PC-9 (cell line): ENCODE results near the gene CACNA1A. TPM values are rescaled to one million over a fixed set of nuclear protein-coding genes. Genes with fewer than 3 reads are reported as not detected.

Experiments
- BruUV-seq: library from RNA; stranded (reverse); fragments of 400-500 nt; replicated peaks from 2 replicates; lab custom pipeline; 2021; lab: Mats Ljungman, UMichigan
- CTCF ChIA-PET: fragments of 300-600 bp; sonication (Branson Sonifier 250); formaldehyde crosslinking; loops from one replicate; lab custom pipeline; 2022; ENCODE audit warnings: antibody characterized with exemption; lab: Charles Lee
- POLR2A ChIA-PET: fragments of 300-600 bp; sonication (Branson Sonifier 250); formaldehyde crosslinking; loops from one replicate; lab custom pipeline; 2022; ENCODE audit warnings: antibody characterized with exemption; ENCODE audit not compliant: unreplicated experiment; lab: Charles Lee
- DNase-seq, 2 experiments: peaks; one replicate each; pipeline versions ENCODE4 v3.0.0 to v3.0.0-alpha.2; 2015 to 2022; ENCODE audit warnings: mixed read lengths in 1 of 2
- H2AFZ ChIP-seq: fragments of 200-600 bp; sonication (generic); 2 replicates; pipeline ENCODE4 v1.8.1; 2017; ENCODE audit warnings: antibody characterized with exemption
- H3F3A ChIP-seq: fragments of 200-600 bp; sonication (generic); 2 replicates; pipeline ENCODE4 v1.8.1; 2017; ENCODE audit warnings: antibody characterized with exemption, mild to moderate bottlenecking, low read depth; ENCODE audit not compliant: insufficient read depth
- H3K27ac ChIP-seq: fragments of 200-600 bp; sonication (generic); 2 replicates; pipeline ENCODE4 v1.6.1; 2016; ENCODE audit warnings: mixed run types
- H3K27me3 ChIP-seq: fragments of 200-600 bp; sonication (generic); 2 replicates; pipeline ENCODE4 v1.6.1; 2016; ENCODE audit warnings: low read depth, mixed run types; ENCODE audit not compliant: insufficient read depth
- H3K36me3 ChIP-seq: fragments of 200-600 bp; sonication (generic); 2 replicates; pipeline ENCODE4 v1.6.1; 2016; ENCODE audit warnings: low read depth, mixed run types
- H3K4me1 ChIP-seq: fragments of 200-600 bp; sonication (generic); replicated peaks from 2 replicates; pipeline ENCODE4 v1.6.1; 2016; ENCODE audit warnings: mixed run types; ENCODE audit not compliant: insufficient read depth
- H3K4me2 ChIP-seq: fragments of 200-600 bp; sonication (generic); 2 replicates; pipeline ENCODE4 v1.6.1; 2017; ENCODE audit warnings: mixed run types
- H3K4me3 ChIP-seq: fragments of 200-600 bp; sonication (generic); 2 replicates; pipeline ENCODE4 v1.6.1; 2016; ENCODE audit warnings: mixed run types
- H3K79me2 ChIP-seq: fragments of 200-600 bp; sonication (generic); 2 replicates; pipeline ENCODE4 v1.6.1; 2017; ENCODE audit warnings: low read depth, mixed run types
- H3K9me2 ChIP-seq: fragments of 200-600 bp; sonication (generic); 2 replicates; pipeline ENCODE4 v1.8.1; 2017; ENCODE audit warnings: mild to moderate bottlenecking; ENCODE audit not compliant: insufficient read depth
- H3K9me3 ChIP-seq: fragments of 200-600 bp; sonication (generic); 2 replicates; pipeline ENCODE4 v1.8.1; 2016; ENCODE audit warnings: low read depth; ENCODE audit not compliant: insufficient read depth
- H4K20me1 ChIP-seq: fragments of 200-600 bp; sonication (generic); 2 replicates; pipeline ENCODE4 v1.8.1; 2017; ENCODE audit not compliant: insufficient read depth
- EZH2 ChIP-seq: fragments of 200-600 bp; sonication (generic); IDR thresholded peaks from 2 replicates; pipeline ENCODE4 v1.8.0; 2017; ENCODE audit warnings: antibody characterized with exemption, low read depth
- intact Hi-C: fragments of 100-400 bp; cut with micrococcal nuclease; formaldehyde crosslinking; loops from one replicate; pipeline ENCODE4 v1.10.0; 2022; ENCODE audit not compliant: unreplicated experiment
- total RNA-seq: library from RNA; stranded (reverse); gene quantifications from 2 replicates; pipeline ENCODE4 v1.2.3, GENCODE V29; 2021
- TF ChIP-seq, protein P1 (sequence below): fragments of 200-600 bp; sonication (generic); conservative IDR thresholded peaks from 2 replicates; pipeline ENCODE4 v1.6.1; 2017; ENCODE audit warnings: mixed run types, antibody characterized with exemption, mild to moderate bottlenecking, moderate library complexity

Gene CACNA1A
- total RNA-seq, 1 experiment from 2014 or later: 0.35 TPM

DNA sequence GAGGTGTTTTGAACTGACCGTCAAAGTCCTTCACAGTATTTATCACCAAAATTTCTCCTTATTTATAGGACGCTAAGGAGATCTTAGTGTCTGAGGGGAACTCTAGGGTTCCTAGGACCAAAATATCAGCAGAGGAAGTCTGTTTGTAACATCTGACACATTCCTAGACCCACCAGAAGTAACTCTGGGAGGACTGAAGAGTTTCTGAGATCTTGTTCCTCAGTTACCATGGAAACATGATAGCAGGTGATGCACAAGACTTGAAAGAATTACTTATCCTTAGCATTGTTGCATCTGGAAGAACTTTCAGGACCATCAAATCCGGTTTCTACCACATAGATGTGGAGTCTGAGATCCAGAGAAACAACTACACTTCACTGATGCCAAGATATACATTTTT, 191.5 kb downstream of the CACNA1A start:
- BruUV-seq: no TSS peak
- no peaks in the 10 kb centered on the region for H3K4me1 ChIP-seq
- ChIA-PET POLR2A (no interaction called here), CTCF (no interaction called here)
- no peaks in the 10 kb centered on the region for H3F3A ChIP-seq
- no peak for DNase-seq
- no peaks in the 10 kb centered on the region for H3K79me2 ChIP-seq
- H3K9me3 ChIP-seq: no peaks in the 10 kb centered on the region
- no peak overlapping the region for H3K4me3 ChIP-seq
- TF ChIP-seq, protein P1, sequence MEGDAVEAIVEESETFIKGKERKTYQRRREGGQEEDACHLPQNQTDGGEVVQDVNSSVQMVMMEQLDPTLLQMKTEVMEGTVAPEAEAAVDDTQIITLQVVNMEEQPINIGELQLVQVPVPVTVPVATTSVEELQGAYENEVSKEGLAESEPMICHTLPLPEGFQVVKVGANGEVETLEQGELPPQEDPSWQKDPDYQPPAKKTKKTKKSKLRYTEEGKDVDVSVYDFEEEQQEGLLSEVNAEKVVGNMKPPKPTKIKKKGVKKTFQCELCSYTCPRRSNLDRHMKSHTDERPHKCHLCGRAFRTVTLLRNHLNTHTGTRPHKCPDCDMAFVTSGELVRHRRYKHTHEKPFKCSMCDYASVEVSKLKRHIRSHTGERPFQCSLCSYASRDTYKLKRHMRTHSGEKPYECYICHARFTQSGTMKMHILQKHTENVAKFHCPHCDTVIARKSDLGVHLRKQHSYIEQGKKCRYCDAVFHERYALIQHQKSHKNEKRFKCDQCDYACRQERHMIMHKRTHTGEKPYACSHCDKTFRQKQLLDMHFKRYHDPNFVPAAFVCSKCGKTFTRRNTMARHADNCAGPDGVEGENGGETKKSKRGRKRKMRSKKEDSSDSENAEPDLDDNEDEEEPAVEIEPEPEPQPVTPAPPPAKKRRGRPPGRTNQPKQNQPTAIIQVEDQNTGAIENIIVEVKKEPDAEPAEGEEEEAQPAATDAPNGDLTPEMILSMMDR: no peak
- TF ChIP-seq EZH2: no peak
- H3K4me2 ChIP-seq: no peak overlapping the region
- peaks cover 57% of the 10 kb centered on the region for H3K27me3 ChIP-seq
- H2AFZ ChIP-seq: no peak overlapping the region
- intact Hi-C loops: no loop called here
- H4K20me1 ChIP-seq: no peaks in the 10 kb centered on the region
- no peaks in the 10 kb centered on the region for H3K36me3 ChIP-seq
- no peaks in the 10 kb centered on the region for H3K9me2 ChIP-seq
- no peak overlapping the region for H3K27ac ChIP-seq

DNA sequence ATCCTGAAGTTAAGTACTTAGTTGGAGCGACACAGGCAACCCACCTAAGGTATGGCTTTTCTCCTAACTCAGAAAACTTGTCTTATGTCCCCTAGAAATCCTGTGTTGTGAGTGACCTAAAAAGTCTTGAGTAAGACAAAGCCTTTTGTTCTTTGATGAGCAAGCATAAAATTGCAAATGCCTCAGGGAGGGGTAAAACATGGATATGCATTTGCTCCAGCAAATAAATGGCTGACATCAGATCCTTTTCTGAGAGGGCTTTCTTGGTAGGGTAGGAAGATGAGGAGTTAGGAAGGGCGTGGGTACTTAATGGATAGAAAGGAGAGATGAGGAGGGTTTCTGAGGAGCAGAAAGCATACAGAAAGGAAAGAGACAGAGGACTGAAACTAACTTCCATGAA, 192.4 kb downstream of the CACNA1A start:
- no peaks in the 10 kb centered on the region for H4K20me1 ChIP-seq
- intact Hi-C loops: no loop called here
- no peaks in the 10 kb centered on the region for H3K9me3 ChIP-seq
- H3K79me2 ChIP-seq: no peaks in the 10 kb centered on the region
- H3F3A ChIP-seq: no peaks in the 10 kb centered on the region
- H3K9me2 ChIP-seq: no peaks in the 10 kb centered on the region
- no peak overlapping the region for H3K27ac ChIP-seq
- H3K4me2 ChIP-seq: no peak overlapping the region
- no peaks in the 10 kb centered on the region for H3K4me1 ChIP-seq
- TF ChIP-seq, protein P1: no peak
- TF ChIP-seq EZH2: no peak
- BruUV-seq: no TSS peak
- H3K36me3 ChIP-seq: no peaks in the 10 kb centered on the region
- H3K27me3 ChIP-seq: peaks cover 57% of the 10 kb centered on the region
- DNase-seq: no peak
- POLR2A ChIA-PET: no interaction called here
- H2AFZ ChIP-seq: no peak overlapping the region
- no peak overlapping the region for H3K4me3 ChIP-seq
- CTCF ChIA-PET: no interaction called here

DNA sequence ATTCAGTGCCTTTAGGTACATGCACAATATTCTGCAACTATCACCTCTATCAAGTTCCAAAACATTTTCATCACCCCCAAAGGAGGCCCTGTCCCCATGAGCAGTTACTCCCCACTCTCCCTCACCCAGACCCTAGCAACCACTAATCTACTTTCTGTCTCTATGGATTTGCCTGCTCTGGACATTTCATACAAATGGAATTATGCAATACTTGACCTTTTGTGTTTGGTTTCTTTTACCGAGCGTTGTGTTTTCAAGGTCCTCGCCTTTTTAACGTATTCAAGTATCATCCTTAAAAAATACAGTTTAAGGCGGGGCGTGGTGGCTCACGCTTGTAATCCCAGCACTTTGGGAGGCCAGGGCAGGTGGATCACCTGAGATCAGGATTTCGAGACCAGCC, 196.4 kb downstream of the CACNA1A start:
- Histone ChIP-seq H4K20me1 (no peaks in the 10 kb centered on the region), H3K36me3 (no peaks in the 10 kb centered on the region), H3K4me1 (no peaks in the 10 kb centered on the region), H3K9me3 (no peaks in the 10 kb centered on the region), H3K79me2 (no peaks in the 10 kb centered on the region), H2AFZ (no peak overlapping the region), H3K9me2 (no peaks in the 10 kb centered on the region), H3K27me3 (peaks cover 69% of the 10 kb centered on the region), H3K27ac (no peak overlapping the region), H3F3A (no peaks in the 10 kb centered on the region), H3K4me3 (no peak overlapping the region), H3K4me2 (no peak overlapping the region)
- intact Hi-C loops: no loop called here
- TF ChIP-seq EZH2: no peak
- BruUV-seq: no TSS peak
- POLR2A ChIA-PET: interaction anchor here (0.6 kb wide), 1 partner anchor 199 kb away, joined by 5 read pairs; no protein-coding TSS in a partner anchor
- CTCF ChIA-PET: no interaction called here
- no peak for DNase-seq
